Thoracic aorta (tissue), 2 donors: ENCODE data around the gene HELZ2. TPM values are rescaled to one million over a fixed set of nuclear protein-coding genes. Genes with fewer than 3 reads are reported as not detected.
"Not testable (repeated sequence)": the region's sequence is repeated elsewhere in the genome, so short reads cannot be mapped to it uniquely, and the experiment has no call there.

Experiments used
- ATAC-seq: fragments of 150-250 bp; one replicate; pipeline ENCODE4 v1.8.0; 2017; ENCODE audit warnings: low read depth; ENCODE audit not compliant: insufficient number of reproducible peaks, low FRiP score
- DNase-seq: peaks from one replicate; pipeline ENCODE4 v3.0.0-alpha.2; 2020; ENCODE audit warnings: low spot score
- H3K27ac ChIP-seq, 2 donors: fragments of 200-600 bp; sonication (generic); 1 replicate in 1 of 2; 2 replicates in 1 of 2; pipeline ENCODE4 v1.5.1; 2016; ENCODE audit warnings: mild to moderate bottlenecking in 2 of 2, moderate library complexity in 2 of 2
- H3K27me3 ChIP-seq: fragments of 200-600 bp; sonication (generic); replicated peaks from 2 replicates; pipeline ENCODE4 v1.6.0; 2016; ENCODE audit warnings: mild to moderate bottlenecking; ENCODE audit not compliant: insufficient read depth
- H3K36me3 ChIP-seq: fragments of 200-600 bp; sonication (generic); one replicate; pipeline ENCODE4 v1.5.1; 2016
- H3K4me1 ChIP-seq, 2 donors: fragments of 200-600 bp; sonication (generic); 1 replicate in 1 of 2; 2 replicates in 1 of 2; pipeline versions ENCODE4 v1.5.1 to v1.6.0; 2016; ENCODE audit warnings: low read depth in 2 of 2, mild to moderate bottlenecking in 1 of 2; ENCODE audit not compliant: control insufficient read depth in 1 of 2
- H3K4me3 ChIP-seq: fragments of 200-600 bp; sonication (generic); 2 replicates; pipeline ENCODE4 v1.5.1; 2016; ENCODE audit warnings: mild to moderate bottlenecking
- H3K9me3 ChIP-seq: fragments of 200-600 bp; sonication (generic); 2 replicates; pipeline ENCODE4 v1.5.1; 2016
- total RNA-seq, 2 donors: library from RNA; depleted of rRNA; stranded (reverse); fragments of >200 nt; gene quantifications; one replicate each; pipeline versions ENCODE4 v1.1.0 to v1.2.3, GENCODE V29; 2016
- TF ChIP-seq, protein P1 (sequence below): fragments of 200-600 bp; sonication (generic); IDR thresholded peaks from one replicate; pipeline ENCODE4 v1.5.1; 2019; ENCODE audit warnings: antibody characterized with exemption

The HELZ2 gene
- total RNA-seq, 2 donors from 2014 or later, result 45.2 to 50.3 TPM

DNA sequence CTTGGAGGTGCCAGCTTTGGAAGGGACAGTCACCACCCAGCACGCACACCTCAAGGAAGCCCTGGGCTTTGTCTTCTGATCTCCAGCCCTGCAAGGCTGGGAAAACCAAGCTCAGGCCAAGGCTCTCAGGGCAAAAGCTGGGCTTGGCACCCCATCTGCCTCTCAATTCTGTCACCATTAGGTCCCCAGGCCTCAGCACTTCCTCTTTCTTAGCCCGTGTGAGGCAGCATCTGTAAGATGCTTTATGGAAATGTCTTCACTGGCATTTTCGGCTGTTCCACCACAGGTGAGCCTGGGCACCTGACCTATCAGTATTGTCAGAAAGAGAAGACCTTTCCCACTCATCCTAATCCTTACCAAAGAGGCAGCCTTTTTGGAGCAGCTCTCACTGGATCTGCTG, 28.3 kb upstream of the HELZ2 start:
- H3K4me1 ChIP-seq, result no peaks in the 10 kb centered on the region
- H3K4me3 ChIP-seq, result no peak overlapping the region
- no peaks in the 10 kb centered on the region for H3K27me3 ChIP-seq
- ATAC-seq (no peak), DNase-seq (no peak)
- peaks cover 18% of the 10 kb centered on the region for H3K36me3 ChIP-seq
- TF ChIP-seq, protein P1, sequence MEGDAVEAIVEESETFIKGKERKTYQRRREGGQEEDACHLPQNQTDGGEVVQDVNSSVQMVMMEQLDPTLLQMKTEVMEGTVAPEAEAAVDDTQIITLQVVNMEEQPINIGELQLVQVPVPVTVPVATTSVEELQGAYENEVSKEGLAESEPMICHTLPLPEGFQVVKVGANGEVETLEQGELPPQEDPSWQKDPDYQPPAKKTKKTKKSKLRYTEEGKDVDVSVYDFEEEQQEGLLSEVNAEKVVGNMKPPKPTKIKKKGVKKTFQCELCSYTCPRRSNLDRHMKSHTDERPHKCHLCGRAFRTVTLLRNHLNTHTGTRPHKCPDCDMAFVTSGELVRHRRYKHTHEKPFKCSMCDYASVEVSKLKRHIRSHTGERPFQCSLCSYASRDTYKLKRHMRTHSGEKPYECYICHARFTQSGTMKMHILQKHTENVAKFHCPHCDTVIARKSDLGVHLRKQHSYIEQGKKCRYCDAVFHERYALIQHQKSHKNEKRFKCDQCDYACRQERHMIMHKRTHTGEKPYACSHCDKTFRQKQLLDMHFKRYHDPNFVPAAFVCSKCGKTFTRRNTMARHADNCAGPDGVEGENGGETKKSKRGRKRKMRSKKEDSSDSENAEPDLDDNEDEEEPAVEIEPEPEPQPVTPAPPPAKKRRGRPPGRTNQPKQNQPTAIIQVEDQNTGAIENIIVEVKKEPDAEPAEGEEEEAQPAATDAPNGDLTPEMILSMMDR, result no peak
- no peaks in the 10 kb centered on the region for H3K9me3 ChIP-seq
- H3K27ac ChIP-seq, result no peak overlapping the region

DNA sequence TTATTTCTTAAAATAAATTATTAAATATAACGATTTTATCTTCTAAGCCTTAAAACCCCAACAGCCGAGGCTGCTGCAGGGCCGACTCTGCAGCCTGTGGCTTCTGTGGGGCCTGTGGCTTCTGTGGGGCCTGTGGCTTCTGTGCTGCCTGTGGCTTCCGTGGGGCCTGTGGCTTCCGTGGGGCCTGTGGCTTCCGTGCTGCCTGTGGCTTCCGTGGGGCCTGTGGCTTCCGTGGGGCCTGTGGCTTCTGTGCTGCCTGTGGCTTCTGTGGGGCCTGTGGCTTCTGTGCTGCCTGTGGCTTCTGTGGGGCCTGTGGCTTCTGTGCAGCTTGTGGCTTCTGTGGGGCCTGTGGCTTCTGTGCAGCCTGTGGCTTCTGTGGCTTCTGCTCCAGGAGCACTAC, 27.6 kb upstream of the HELZ2 start:
- H3K27ac ChIP-seq, H3K27me3 ChIP-seq, H3K9me3 ChIP-seq, DNase-seq, H3K4me3 ChIP-seq, ATAC-seq, H3K4me1 ChIP-seq: not testable (repeated sequence)
- H3K36me3 ChIP-seq, result peaks cover 18% of the 10 kb centered on the region

DNA sequence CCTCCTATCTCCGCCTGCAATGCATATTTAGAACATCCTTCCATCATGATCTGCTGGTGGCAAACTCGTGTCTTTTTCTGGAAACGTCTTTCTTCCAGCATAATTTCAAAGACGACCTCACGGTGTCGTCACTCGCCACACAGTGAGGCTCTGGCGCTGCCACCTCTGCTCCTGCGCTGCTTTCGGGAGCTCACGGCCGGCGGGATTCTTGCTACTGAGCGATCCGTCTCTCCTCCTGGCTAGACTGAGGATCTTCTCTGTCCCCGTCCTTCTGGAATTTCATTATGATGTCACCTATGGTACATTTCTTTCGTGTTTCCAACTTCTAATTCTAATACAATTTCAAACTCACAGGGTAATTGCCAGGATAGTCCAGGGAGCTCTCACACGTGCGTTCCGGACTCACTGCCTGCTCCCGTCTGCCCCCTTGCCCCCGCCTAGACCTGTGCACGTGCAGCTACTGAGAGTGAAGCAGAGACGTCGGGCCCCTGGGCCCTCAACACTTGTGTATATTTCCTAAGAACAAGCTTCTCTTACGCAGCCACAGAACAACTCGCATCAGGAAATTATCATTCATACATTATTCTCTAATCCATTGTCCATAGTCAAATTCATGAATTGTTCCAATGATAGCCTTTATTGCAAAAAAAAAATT, 25.5 kb upstream of the HELZ2 start:
- Histone ChIP-seq H3K27me3 (no peaks in the 10 kb centered on the region), H3K4me3 (no peak overlapping the region), H3K36me3 (peaks cover 31% of the 10 kb centered on the region), H3K27ac (no peak overlapping the region), H3K4me1 (no peaks in the 10 kb centered on the region), H3K9me3 (no peaks in the 10 kb centered on the region)
- DNase-seq, result no peak
- ATAC-seq, result no peak
- TF ChIP-seq, protein P1, result no peak

DNA sequence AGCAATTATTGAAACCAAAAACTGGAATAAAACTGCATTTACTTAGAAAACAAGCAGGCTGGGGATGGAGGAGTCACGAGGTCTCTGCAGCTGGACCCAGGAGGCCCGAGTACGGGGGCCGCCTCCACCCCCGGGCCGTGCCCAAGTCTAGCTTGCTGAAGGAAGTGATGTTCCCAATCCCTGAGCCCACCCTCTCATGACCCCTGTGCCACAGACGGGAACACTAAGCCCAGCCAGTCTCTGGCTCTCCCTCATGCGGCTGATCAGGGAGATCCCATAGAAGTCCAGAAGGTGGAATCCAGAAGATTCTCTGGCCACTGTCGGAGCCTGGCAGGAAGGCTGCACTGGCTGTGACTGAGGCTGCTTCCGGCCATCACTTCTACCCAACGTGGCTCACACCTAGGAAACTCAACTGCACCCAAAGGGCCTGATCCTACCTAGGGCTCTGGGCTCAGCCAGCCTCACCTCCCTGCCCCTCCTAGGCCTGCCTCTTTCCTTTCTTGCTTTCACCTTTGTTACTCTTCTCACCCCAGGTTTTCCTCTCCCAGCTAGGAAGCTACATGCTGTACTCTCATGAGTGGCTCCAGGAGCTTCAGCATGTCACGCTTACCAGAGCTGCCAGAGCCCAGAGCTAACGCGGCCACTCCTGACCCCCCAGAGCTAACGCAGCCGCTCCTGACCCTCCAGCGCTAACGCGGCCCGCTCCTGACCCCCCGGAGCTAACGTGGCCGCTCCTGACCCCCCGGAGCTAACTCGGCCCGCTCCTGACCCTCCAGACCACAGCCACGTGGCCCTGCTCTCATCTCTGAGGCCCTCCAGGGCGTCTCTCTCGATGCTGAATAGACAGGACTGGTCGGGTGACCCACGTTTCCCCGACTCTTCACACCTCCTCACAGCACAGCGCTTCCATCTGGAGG, 24.7 kb upstream of the HELZ2 start:
- no peak for ATAC-seq
- TF ChIP-seq, protein P1, result no peak
- no peak overlapping the region for H3K4me3 ChIP-seq
- no peak for DNase-seq
- H3K27ac ChIP-seq, result no peak overlapping the region
- peaks cover 31% of the 10 kb centered on the region for H3K36me3 ChIP-seq
- H3K4me1 ChIP-seq, result peaks cover 0 to 5% of the 10 kb centered on the region in 2 donors
- no peaks in the 10 kb centered on the region for H3K27me3 ChIP-seq
- no peaks in the 10 kb centered on the region for H3K9me3 ChIP-seq

DNA sequence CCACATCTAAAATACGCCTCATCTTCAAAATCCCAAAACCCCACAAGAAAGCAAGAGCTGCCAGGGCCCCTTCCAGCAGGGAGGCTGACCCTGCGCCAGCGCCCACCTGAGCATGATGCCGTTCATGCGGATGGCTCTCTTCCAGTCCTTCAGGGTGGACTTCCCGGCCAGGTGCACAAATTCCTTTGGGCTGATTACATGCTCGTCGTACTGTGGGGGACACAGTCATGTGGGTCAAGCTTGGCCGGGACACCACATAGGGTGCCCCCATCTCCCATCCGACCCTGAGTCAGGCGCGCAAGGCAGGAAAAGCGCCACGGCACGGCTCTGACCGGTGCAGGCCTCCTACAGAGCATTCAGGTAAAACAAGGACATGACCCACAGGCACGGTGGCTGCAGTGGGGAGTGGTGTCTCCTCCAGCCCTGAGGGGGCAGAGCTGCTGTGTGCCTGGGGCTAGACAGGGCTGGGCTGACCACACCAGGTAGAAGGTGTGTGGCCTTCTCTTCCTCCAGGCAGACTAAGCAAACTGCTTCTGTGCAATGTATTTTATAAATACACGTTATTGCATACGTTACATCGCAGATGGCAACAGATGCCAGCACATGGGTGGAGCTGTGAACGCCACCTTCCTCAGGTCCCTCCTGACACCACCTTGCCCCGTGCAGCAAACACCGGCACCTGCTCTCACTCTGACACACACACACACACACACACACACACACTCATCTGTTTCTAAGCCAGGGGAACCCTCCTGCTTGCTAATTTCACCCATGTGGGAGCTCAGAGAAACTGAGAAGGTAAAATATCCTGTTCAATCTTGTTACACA, 23.8 kb upstream of the HELZ2 start:
- TF ChIP-seq, protein P1, result no peak
- Histone ChIP-seq H3K27ac (no peak overlapping the region), H3K9me3 (no peaks in the 10 kb centered on the region), H3K4me1 (peaks cover 0 to 5% of the 10 kb centered on the region in 2 donors), H3K4me3 (no peak overlapping the region), H3K36me3 (peaks cover 36% of the 10 kb centered on the region), H3K27me3 (no peaks in the 10 kb centered on the region)
- ATAC-seq (no peak), DNase-seq (no peak)
